Heart left ventricle (tissue), 13 donors: Measurements from ENCODE around the gene OMA1.

Experiments
- CTCF ChIP-seq, 12 donors: fragments of 200-600 bp; sonication (generic) in 4 of 12; IDR thresholded peaks; one replicate each; pipeline versions ENCODE4 v1.5.0 to v1.8.0; 2018 to 2022; ENCODE audit warnings: antibody characterized with exemption in 12 of 12, mild to moderate bottlenecking in 5 of 12
- POLR2A ChIP-seq, 2 donors: fragments of 450-650 bp; IDR thresholded peaks; one replicate each; pipeline ENCODE4 v1.6.1; 2017; ENCODE audit warnings: antibody characterized with exemption in 2 of 2, mild to moderate bottlenecking in 2 of 2, moderate library complexity in 2 of 2
- donor health status: ischemic (EF 13 %, LVEDD 7.1; RV severe dilation, severe dysfunction).
- donor health status: DM: no; HTN: yes; CAD: no.
- donor health status: DM: no; HTN: no; CAD: no.
- donor health status: ischemic (EF 25% LVEDD 6.9; RV normal size, moderate dysfunction).
- donor health status: ischemic (EF 25% LVEDD 5.7; RV mildly dilated, moderate dysfunction).
- donor health status: ischemic (EF 35%, LVEDD 5.7; RV mildly dilated, moderate dysfunction).
- donor health status: nonischemic (EF 11% LVEDD 7.7; RV severe dilation, severe dysfunction).
- donor health status: DM: yes; HTN: yes; CAD: no.
- donor health status: PGD.
- donor health status: ischemic (EF 29% LVEDD 5.4; RV normal size, mild dysfunction).
- donor health status: nonischemic (EF 23%, LVEDD 6.1; RV moderate dilation, normal function).

- TF ChIP-seq CTCF (IDR thresholded peaks at IDR 0.05) (no peak), POLR2A (IDR thresholded peaks at IDR 0.05) (no peak)
These were observed 77.5 kb downstream of the OMA1 start for GRCh38 chr1:58469016-58469415.
